Bronchial epithelial cell (primary cell): Measurements from ENCODE around the gene SGCE. TPM values are rescaled to one million over a fixed set of nuclear protein-coding genes. Genes with fewer than 3 reads are reported as not detected.

Experiments used
- DNase-seq: peaks from one replicate; pipeline ENCODE4 v3.0.0-alpha.2; 2010; ENCODE audit warnings: low read depth
- FAIRE-seq: peaks from 2 replicates; lab custom pipeline; 2011; peaks lifted over from hg19 to GRCh38; lab: Jason Lieb, UNC
- H3K27me3 ChIP-seq: 2 replicates; pipeline ENCODE4 v1.5.1; 2011; ENCODE audit warnings: low read length; ENCODE audit not compliant: control insufficient read depth, insufficient read depth
- H3K36me3 ChIP-seq: 2 replicates; pipeline ENCODE4 v1.5.1; 2011; ENCODE audit warnings: low read length; ENCODE audit not compliant: control insufficient read depth, insufficient read depth
- H3K4me3 ChIP-seq: 2 replicates; pipeline ENCODE4 v1.5.1; 2011; ENCODE audit warnings: mild to moderate bottlenecking, low read depth, low read length, control low read depth
- total RNA-seq: library from RNA; depleted of rRNA; stranded (reverse); fragments of >200 nt; gene quantifications from 2 replicates; pipeline ENCODE4 v1.2.1, GENCODE V29; 2014
- TF ChIP-seq, protein P1 (sequence below): IDR thresholded peaks from 2 replicates; pipeline ENCODE4 v1.5.1; 2011; ENCODE audit warnings: mild to moderate bottlenecking, moderate library complexity, low read length, control low read depth, inconsistent platforms; ENCODE audit not compliant: insufficient read depth, severe bottlenecking

The SGCE gene
- total RNA-seq, 1 donor from 2014 or later: 20.0 TPM

GRCh38 chr7:94602181-94602580 is 53.8 kb downstream of the SGCE start:
- no peak for FAIRE-seq
- no peaks in the 10 kb centered on the region for H3K36me3 ChIP-seq
- DNase-seq: no peak
- TF ChIP-seq, protein P1, sequence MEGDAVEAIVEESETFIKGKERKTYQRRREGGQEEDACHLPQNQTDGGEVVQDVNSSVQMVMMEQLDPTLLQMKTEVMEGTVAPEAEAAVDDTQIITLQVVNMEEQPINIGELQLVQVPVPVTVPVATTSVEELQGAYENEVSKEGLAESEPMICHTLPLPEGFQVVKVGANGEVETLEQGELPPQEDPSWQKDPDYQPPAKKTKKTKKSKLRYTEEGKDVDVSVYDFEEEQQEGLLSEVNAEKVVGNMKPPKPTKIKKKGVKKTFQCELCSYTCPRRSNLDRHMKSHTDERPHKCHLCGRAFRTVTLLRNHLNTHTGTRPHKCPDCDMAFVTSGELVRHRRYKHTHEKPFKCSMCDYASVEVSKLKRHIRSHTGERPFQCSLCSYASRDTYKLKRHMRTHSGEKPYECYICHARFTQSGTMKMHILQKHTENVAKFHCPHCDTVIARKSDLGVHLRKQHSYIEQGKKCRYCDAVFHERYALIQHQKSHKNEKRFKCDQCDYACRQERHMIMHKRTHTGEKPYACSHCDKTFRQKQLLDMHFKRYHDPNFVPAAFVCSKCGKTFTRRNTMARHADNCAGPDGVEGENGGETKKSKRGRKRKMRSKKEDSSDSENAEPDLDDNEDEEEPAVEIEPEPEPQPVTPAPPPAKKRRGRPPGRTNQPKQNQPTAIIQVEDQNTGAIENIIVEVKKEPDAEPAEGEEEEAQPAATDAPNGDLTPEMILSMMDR: no peak
- H3K27me3 ChIP-seq: no peaks in the 10 kb centered on the region
- H3K4me3 ChIP-seq: no peak overlapping the region

DNA sequence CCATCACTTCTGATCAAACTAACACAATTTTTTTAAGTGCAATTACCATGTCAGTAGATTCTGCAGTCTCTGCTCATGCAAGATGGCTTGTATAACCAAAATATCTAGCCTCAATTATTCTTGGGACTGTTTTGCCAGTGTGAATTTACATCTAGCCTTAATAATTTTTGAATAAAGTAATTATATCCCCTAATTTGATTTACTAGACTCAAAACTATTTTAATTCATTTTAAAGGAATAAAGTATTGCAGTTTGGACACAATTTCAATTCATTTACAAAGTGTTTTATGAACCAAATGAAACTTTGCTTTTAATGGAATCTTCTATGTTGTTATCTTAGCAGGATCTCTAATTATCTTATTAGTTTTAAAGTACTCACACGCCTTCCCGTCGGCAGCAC is 55.7 kb downstream of the SGCE start:
- TF ChIP-seq, protein P1: no peak
- H3K36me3 ChIP-seq: no peaks in the 10 kb centered on the region
- H3K4me3 ChIP-seq: no peak overlapping the region
- no peaks in the 10 kb centered on the region for H3K27me3 ChIP-seq
- DNase-seq (no peak), FAIRE-seq (no peak)

- DNase-seq: no peak
- FAIRE-seq: no peak
- Histone ChIP-seq H3K36me3 (no peaks in the 10 kb centered on the region), H3K27me3 (no peaks in the 10 kb centered on the region), H3K4me3 (no peak overlapping the region)
- TF ChIP-seq, protein P1: no peak
Observed at GRCh38 chr7:94595717-94596116, 60.2 kb downstream of the SGCE start.

GRCh38 chr7:94594882-94595281 is 61.1 kb downstream of the SGCE start:
- Histone ChIP-seq H3K27me3 (no peaks in the 10 kb centered on the region), H3K36me3 (no peaks in the 10 kb centered on the region), H3K4me3 (no peak overlapping the region)
- FAIRE-seq (no peak), DNase-seq (no peak)
- TF ChIP-seq, protein P1: no peak

GRCh38 chr7:94591176-94591575 is 64.8 kb downstream of the SGCE start:
- Histone ChIP-seq H3K27me3 (no peaks in the 10 kb centered on the region), H3K4me3 (no peak overlapping the region), H3K36me3 (no peaks in the 10 kb centered on the region)
- TF ChIP-seq, protein P1: no peak
- DNase-seq (no peak), FAIRE-seq (no peak)

DNA sequence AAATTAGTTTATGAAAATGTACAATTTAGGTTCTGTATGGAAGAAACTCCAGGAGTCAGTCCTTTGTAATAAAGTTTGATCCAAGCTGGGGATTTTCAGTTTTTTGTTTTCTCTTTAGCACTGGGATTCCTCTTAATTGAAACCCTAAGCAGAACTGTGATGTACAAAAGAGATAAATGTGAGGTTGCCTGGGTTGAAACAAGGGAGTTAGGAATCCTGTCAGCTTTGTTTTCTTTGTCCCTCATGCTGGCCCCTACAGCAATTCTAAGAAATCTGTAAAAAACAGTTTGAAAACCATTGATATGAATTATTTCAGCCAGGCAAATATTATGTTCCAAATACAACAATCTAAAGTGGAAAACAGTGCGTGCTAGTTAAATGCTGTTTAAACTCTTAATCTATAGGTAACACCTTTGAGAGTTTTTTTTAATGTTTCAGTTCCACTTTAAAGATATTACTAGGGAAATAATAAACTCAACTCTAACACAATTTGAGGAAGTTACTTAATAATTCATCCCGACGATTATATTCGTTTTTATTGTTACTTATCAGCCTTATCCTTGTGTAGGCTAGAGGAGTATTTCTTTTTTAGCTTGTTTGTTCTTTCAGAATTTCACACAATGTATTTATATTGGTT is 65.3 kb downstream of the SGCE start:
- FAIRE-seq: no peak
- no peak overlapping the region for H3K4me3 ChIP-seq
- H3K27me3 ChIP-seq: no peaks in the 10 kb centered on the region
- DNase-seq: no peak
- TF ChIP-seq, protein P1: no peak
- H3K36me3 ChIP-seq: no peaks in the 10 kb centered on the region
